NCI-H345 (cell line): Measurements from ENCODE around the gene HOXC13.

Experiments
- DNase-seq: peaks from one replicate; lab custom pipeline; 2025; lab: John Stamatoyannopoulos, UW

The HOXC13 gene

DNA sequence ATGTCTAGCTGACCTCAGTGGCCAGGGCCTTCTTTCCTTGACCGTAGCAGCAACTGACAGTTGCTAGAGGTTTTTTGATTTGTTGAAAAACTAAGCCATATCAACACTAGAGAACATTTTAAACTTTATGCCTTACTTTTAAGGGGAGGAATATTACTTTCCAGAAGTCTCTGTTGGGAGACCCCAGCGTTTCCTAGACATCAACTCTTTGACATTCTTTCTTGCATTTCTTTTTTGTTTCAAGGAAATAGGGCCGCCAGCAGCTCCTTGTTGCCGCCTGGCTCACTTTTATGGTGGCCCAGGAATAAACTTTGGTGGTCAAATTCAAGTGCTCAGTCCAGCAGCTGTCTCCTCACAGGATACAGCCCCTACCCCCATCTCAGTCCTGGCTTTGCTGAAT, 31.8 kb downstream of the HOXC13 start:
- no peak for DNase-seq

DNA sequence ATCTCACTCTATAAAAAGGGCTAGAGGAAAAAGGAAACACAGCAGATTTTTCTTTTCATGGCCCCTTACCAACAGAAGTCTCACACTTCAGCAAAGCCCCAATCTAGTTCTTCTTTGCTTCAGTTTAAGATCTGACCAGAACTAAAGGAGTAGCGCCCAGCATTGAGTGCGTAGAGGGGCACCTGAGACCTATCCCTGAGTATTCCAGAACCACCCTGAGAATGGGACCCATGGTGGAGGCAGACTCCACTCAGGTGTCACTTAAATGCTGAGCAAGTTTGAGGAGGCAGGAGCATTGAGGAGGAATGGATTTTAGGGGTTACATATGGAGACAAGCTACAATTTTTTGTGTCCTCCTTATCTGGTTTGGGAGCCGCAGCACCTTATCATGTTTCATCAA, 32.5 kb downstream of the HOXC13 start:
- no peak for DNase-seq

DNA sequence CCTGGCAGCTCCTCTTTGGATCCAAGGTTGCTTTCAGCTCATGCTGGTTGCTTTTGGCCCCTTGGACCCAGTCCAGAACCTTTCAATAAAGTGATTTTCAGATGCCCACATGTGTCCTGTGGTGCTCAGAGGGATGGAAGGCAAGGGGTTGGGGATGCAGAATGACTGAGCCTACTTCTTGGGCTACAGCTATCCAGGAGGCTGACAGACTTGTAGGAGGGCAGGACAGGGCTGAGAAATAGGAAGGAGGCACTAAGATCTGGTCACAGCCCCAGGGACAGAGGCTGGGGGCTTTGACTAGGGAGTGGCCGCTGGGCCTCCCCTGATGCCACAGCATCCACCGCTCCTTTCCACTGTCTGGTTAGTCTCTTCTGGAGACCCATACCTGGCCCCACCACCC, 33.1 kb downstream of the HOXC13 start:
- no peak for DNase-seq

DNA sequence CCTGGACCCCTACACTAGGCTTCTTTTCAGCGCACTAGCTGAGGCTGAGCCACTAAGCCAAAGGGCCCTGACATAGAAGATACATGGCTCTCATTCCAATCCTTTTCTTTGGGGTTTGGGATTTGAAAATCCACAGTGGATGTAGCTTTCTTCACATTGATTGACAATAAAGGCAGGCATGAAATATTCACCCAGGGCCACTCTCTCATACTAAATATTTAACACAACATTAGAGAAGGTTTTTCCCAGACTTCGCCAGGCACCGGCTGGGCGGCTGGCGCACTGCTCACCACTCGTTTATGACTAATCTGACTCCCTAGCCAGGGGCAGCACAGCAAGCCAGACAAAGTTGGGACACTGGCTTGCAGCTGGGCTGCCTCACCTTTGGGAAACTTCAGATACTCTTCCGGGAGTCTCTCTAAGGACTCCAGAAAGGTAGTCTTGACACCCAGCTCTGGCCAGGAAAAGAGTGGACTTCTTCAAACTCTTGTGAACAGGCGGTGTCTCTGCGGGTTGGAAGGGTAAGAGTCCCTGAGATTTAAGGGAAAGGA, 33.6 kb downstream of the HOXC13 start:
- DNase-seq, result no peak

DNA sequence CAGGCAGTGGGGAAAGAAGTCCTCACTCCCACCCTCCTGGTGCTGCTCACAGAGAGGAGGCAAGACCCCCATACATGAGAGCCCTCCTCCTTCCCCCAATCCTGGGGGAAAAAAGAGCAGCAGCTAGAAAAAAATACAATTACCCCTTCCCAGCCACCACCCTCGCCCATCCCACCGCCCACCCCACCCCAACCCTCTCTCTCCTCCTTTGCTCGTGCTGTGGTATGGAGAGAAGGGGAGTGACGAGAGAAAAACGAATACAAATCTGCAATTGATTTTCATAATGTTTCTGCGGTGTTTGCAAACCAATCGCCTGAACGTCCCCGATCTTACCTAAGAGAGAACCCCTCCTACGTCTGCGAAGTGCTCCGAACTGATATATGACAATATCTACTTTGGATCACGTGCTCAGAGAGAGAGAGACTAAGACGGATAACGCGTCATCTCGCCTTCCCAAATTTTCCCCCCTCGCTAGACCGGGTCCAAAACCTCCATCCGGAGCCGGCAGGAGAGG, 34.1 kb downstream of the HOXC13 start, which contains the start of gene HOXC11:
Gene HOXC11, plus strand, starts transcription at position 405 of the 514 bp plus-strand sequence. CDS start 116 bp downstream, outside the sequence.
- DNase-seq, result no peak

DNA sequence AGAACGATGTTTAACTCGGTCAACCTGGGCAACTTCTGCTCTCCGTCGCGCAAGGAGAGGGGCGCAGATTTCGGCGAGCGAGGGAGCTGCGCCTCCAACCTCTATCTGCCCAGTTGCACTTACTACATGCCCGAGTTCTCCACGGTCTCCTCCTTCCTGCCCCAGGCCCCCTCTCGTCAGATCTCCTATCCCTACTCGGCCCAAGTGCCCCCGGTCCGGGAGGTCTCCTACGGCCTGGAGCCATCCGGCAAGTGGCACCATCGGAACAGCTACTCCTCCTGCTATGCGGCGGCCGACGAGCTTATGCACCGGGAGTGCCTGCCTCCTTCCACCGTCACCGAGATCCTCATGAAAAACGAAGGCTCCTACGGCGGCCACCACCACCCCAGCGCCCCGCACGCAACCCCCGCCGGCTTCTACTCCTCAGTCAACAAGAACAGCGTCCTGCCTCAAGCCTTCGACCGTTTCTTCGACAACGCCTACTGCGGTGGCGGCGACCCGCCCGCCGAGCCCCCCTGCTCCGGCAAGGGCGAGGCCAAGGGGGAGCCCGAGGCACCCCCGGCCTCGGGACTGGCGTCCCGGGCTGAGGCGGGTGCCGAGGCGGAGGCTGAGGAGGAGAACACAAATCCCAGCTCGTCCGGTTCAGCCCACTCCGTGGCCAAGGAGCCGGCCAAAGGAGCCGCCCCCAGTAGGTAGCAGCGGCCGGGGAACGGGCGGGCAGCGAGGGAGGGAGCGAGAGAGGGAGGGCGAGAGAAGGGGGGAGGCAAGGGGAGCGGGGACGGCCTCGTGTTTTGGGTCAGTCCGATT, 34.8 kb downstream of the HOXC13 start:
- DNase-seq, result no peak

DNA sequence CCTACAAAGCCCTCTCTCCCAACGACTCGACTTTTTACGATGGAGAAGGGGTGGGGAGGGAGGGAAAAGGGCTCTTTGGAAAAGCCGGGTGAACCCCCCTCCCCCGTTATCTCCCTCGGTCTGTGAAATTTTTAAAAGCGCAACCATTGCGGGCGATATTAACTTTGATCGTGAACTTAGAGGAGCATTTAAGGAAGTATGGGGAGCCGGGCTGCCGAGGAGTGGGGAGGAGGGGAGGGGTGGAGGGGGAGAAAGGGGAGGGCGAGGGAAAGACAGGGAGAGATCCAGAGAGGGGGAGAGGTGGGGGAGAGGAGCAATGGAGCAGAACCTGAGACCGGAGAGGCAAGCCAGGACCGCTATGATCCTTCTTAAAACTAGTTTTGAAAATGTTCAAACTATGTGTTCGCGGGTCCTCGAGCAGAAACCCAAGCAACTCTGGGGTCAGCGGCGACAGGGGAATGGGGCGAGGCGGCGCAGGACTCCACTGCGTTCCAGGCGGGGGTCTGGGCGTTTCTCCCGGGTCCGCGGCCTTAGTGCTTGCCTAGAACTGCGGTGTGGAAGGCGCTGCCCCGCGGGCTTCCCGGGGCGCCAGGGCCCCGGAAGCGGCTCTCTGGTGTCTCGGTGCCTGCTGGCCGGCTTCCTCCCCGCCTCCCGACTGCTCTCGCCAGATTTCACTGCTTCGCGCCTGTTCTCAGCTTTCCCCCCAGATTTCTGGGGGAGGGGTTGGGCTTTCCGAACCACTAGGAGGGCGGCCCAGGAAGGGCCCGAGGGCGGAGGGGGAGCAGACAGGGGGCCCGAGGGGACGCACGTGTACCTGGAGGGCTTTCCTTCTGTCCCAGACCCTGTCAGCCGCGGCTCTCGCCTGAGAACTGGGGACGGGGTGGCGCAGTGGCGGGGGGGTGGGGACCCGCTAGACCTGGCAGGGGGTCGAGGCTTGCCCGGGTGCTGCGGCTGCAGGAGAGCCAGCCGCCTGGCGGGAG, 35.7 kb downstream of the HOXC13 start, which contains the start of gene HOTAIR:
Gene HOTAIR, minus strand, starts transcription at position 871 of the 980 bp plus-strand sequence.
- peak; percentile 18 for DNase-seq

DNA sequence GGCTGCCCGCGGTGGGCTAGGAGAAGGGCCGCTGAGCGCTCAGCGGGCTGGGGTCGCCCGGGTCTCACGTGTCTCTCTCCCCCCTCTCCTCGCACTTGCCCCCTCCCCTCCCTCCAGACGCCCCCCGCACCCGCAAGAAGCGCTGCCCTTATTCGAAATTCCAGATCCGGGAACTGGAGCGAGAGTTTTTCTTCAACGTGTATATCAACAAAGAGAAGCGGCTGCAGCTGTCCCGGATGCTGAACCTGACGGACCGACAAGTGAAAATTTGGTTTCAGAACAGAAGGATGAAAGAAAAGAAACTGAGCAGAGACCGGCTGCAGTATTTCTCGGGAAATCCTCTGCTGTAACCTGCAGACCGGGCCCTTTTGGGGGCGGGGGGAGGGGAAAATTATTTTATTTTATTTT, 36.4 kb downstream of the HOXC13 start:
- DNase-seq, result no peak

DNA sequence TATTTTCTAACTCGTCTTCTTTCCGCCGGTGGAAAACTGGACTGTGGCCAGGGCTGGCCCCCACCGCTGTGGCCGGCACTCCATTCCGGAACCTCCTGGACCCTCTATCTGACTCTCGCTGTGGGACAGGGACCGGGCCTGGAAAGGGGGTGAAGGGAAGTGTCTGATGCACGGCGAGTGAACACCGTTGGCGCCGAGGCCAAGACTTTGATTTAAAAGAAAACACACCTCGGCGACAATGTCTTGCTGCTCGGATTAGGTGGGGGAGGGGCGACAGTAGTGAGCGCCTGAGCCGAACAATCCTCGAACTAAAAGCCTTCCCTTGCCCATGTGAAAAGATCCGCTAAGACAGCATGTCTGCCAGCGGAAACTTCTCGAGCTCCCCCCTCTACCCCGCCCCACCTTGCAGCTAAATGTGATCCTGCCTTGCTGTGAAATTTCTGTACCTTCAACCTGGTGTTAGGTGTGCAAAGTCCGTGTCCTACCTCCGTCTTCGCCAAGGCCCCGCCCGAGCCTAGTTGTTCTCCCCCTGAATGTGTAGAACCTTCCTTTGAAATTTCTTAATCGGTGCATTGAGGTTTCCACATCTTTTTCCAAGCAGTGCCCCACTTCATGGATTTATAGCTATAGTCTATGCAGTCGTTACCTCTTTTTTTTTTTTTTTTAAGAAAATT, 37.0 kb downstream of the HOXC13 start:
- no peak for DNase-seq

DNA sequence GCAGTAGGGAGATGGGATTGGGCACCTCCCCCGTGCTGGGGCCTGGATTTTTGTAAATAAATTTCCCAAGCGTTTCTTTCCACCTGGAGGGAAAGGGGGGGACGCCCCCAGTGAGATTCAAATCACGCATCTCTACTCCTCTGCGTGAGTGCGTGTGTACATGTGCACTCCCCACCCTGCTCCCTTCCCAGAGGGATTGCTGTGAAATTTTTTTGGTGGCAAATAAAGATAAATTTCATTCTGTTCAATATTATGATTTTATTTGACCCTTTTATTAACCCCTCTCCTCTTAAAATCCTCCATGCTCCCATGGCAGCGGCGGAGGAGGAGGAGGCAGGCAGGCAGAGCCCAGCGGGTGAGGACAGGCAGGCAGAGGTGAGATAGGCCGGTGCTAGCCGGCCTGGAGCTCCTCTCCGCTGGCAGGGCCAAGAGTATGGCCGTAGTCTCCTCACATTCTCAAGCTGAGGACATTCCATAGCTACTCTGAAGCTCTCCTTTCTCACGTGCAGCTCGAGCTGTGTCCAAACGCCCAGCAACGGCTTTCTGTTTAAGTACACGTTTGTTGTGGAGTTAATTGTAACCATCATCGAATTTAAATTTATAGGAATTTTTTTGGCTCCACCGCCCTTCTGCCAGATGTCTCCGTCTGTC, 37.7 kb downstream of the HOXC13 start:
- DNase-seq, result no peak

DNA sequence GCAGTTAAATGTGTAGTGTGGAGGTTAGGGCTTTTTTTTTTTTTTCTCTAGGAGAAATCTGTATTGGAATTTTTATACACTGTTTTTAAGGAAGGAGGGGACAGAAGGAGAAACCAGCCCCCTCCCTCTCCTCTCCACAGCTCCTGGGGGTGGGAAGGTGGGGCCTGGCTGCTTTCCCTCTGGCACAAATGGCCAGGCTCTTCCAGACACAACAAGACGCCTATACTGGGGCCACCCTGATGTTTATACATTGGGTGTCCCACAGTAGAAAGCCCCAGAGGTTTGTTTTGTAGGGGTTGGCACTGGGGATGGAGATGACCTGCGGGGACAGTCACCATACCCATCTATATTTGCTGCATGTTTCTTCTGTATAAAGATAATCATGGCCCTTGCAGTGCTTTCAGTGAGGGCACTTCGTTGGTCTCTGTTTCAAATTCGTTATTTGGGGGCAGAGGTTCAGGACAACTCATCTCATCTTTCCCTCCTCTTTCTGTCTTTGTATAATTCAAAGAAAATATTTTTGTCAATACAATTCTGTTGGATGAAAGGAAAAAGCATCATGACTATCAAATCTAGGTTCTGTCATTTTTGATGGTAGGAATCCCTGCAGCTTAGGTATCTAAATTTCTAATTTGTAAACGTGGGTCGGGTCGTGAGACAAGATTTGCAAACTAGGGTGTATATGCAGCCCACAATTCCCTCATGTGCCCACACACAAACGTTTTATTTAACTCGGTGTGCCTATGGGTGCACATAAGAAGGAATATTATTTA, 38.4 kb downstream of the HOXC13 start:
- DNase-seq, result no peak

DNA sequence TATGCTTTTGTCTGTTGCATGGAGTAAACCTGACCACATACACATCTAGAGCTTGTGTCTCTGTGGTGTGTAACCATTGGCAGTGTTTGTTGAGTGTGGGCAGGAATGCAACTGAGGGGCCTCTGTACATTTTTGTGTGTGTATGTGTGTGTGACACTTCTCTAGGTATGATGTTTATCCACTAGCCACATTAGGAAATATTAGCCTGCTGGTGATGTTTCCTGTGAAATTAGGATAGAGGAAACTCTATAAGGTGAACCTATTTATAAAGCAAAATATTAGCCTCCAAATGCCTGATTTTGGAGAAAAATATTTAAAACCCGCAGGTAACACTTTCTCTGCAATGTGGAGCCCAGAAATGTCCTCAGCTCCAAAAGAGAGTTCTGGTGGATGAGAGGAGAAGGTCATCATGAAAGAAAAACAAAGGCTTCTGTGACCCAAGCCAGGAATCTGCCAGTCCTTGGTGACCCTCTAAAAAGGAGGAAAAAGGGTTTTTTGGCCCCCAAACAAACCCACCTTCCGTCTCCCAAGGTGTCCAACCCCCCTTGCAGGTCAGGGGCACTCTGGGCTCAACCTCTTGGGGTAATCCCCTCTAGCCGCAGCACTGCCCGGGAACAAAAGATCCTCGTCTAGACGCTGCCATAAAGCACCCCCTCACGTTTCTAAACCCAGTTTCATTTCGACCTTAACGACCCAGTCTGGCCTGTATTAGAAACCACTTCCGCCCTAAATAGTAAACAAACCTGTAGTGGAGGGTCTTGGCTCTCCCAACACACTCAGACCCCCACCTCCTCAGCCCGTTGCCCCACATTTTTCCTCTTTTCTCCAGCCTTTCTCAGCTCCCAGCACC, 39.2 kb downstream of the HOXC13 start:
- no peak for DNase-seq

DNA sequence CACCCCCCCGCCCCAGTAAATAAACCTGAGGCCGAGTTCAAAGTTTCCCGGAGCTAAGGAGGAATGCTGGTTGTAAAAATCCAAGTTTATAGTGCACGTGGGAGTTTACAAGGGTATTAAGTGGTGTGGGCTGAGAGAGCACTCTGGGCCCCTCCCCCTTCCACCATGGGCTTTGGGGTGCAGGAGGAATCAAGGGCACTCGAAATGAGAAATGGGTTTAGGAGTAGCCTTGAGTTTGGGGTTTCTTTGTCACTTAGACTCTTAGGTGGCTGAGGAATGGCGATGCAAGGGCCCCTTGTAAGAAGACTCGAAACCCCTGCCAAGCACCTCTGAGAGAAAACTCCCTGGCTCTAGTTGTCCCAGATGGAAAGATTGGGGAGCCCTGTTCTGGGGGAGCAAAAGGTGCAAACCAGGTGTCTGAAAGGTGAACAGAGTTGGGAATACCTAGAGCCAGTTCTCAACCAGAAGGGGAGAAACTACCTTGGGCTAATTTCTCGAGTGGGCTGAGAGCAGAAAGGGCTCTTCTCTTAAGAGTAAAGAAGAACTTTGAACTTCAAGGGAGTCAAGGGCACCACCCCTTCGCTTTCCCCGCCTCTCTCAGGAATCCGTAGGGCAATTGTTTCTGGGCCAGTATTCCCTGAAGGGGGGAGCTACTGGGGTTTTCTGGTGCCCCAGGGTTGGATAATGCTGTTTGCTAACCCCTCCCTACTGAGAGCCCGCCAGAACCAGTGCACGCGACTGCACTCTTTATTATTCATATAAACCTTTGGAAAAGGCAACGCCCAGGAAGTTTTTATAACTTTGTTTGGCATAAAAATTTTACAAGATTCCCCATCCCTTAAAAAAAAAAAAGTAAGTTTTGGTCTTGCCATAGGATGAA, 40.1 kb downstream of the HOXC13 start:
- no peak for DNase-seq

DNA sequence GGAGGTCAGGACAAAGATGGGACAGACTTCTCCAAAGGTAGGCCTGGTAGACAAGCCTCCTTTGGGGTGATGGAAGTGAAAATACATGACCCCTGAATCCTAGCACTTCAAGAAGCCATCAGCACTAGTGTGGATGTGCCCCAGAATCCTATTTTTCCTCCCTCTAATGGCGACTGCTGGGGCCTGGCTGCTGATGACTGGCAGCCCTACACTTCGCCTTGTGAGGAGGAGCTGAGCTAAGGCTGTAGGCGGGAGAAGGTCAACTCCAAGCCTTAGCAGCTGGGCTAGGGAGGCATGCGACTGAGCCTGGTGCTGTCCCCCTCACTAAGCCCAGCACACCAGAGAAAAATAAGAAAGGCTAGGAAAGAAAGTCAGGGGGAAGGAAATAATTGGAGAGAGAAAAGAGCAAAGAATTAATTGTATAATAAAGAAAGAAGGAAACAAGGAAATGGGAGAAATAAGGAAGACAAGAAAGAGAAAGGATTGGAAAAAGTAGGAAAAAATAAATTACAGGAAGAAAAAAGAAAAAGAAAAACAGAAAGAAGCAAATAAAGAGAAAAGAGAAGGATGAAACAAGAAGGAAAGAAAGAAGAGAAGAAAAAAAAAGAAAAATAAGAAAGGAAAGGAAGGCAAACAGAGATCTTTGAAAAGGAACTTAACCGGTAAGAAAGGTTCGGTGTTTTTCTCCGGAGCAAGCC, 41.6 kb downstream of the HOXC13 start:
- DNase-seq, result no peak

DNA sequence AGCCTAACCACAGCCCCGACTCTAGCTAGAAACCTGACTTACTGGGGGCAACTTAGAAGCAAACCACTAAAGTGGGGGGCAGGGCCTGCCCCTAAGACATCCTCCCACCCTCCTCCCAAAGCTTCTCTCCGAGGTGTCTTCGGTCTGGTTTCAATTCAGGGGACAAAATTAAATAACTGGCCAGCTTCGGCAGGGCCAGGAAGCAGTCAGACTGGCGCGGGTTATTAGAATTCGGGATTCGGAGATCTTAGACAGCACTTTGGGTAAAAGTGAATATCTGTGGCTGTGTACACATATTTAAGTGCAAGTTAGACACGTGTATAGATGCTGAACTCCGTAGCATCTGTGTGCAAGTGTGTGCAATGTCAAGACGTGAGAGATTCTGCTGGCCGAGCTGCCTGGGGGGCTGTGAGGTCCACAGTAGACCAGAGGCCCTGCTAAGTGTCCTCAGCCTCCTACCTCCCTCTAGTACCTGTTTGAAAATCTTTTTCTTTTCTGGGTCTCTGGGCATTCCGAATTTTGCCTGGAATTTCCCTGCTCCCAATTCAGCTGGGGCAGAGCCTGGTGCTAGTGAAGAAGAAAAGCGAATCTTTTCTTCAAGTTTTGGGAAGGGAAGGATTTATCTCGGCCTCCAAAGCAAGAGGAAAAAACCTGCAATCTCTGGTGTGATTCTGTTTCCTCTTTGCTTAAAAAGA, 42.3 kb downstream of the HOXC13 start:
- DNase-seq, result no peak

DNA sequence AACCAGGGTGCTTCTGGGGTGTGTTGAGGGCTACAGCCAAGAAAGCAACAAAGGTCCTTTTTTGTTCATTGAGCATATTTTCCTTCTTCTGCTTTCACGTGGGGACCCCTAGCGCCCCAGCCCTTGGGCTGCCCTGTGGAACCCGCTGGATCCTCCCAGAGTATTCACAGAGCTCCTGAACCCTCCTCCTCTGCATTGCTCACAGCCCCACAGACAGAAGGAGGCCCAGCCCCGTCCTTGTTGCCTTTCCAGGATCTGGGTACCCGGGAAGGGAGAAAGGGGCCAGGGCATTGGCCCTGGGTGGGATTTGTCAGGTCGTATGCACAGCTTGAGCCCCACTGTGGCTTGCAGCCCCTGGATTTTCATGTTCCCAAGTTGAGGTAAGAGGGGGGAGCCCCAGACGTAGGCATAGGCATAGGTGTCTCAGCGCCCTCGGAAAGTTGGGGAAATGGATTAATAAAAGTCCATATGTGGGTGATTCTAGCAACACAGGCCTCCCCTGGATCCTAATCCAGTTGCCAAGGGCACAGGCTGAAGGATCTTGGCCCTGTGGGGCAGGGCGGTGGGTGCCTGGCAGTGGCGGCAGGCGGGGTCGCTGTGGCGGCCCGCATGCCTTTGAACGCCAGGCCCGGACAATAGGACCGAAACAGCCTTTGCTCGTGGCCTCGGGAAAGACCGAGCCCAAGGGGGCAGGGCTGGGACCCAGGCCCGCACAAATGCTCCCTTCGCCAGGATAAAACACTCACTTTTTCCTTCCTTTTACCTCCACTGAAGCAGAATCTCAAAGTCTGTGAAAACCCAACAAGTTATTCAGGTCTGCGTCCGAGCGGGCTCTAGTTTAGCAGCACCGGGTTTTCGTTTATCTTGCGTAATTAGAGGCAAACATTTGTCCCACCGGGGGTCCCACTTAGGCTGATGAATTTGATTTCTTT, 43.3 kb downstream of the HOXC13 start:
- no peak for DNase-seq
